GM12864 (cell line): ENCODE results near the gene NBEAL2.

Experiments used
- DNase-seq: peaks from one replicate; pipeline ENCODE4 v3.0.0-alpha.2; 2011; ENCODE audit warnings: low read depth
- H3K4me3 ChIP-seq: 2 replicates; pipeline ENCODE4 v1.5.1; 2011; ENCODE audit warnings: mild to moderate bottlenecking, low read depth, low read length, control low read depth
- TF ChIP-seq, protein P1 (sequence below): IDR thresholded peaks from 2 replicates; pipeline ENCODE4 v1.5.1; 2011; ENCODE audit warnings: low read depth, mild to moderate bottlenecking, moderate library complexity, low read length, control low read depth, inconsistent platforms; ENCODE audit errors: missing control alignments

NBEAL2 gene

DNA sequence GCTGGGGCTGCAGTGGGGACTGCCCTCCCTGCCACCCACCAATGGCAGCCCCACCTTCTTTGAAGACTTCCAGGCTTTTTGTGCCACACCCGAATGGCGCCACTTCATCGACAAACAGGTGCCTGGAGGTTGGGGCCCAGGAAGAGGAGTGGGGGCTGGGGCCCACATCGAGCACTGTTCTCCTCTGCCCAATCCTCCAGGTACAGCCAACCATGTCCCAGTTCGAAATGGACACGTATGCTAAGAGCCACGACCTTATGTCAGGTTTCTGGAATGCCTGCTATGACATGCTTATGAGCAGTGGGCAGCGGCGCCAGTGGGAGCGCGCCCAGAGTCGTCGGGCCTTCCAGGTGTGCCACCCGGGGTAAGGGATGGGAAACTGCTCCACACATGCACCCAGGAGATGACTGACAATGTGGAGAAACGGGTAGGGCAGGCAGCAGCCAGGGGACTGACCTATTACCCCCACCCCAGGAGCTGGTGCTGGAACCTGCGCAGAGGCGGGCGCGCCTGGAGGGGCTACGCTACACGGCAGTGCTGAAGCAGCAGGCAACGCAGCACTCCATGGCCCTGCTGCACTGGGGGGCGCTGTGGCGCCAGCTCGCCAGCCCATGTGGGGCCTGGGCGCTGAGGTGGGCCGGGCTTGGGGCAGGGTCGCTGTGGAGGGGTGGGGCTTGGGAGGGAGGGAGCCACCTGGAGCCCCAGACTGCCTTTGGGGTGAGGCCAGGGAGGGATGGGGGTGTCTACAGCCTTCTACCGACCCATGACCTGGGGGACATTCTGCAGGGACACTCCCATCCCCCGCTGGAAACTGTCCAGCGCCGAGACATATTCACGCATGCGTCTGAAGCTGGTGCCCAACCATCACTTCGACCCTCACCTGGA lies 22.9 kb downstream of the NBEAL2 start:
- H3K4me3 ChIP-seq: no peak overlapping the region
- DNase-seq: no peak
- TF ChIP-seq, protein P1, sequence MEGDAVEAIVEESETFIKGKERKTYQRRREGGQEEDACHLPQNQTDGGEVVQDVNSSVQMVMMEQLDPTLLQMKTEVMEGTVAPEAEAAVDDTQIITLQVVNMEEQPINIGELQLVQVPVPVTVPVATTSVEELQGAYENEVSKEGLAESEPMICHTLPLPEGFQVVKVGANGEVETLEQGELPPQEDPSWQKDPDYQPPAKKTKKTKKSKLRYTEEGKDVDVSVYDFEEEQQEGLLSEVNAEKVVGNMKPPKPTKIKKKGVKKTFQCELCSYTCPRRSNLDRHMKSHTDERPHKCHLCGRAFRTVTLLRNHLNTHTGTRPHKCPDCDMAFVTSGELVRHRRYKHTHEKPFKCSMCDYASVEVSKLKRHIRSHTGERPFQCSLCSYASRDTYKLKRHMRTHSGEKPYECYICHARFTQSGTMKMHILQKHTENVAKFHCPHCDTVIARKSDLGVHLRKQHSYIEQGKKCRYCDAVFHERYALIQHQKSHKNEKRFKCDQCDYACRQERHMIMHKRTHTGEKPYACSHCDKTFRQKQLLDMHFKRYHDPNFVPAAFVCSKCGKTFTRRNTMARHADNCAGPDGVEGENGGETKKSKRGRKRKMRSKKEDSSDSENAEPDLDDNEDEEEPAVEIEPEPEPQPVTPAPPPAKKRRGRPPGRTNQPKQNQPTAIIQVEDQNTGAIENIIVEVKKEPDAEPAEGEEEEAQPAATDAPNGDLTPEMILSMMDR: no peak

GRCh38 chr3:47003056-47003410 lies 23.6 kb downstream of the NBEAL2 start:
- DNase-seq: no peak
- TF ChIP-seq, protein P1: no peak
- H3K4me3 ChIP-seq: no peak overlapping the region

GRCh38 chr3:47003461-47004368 lies 24.2 kb downstream of the NBEAL2 start:
- no peak for DNase-seq
- TF ChIP-seq, protein P1: no peak
- no peak overlapping the region for H3K4me3 ChIP-seq

GRCh38 chr3:47004369-47005211 lies 25.1 kb downstream of the NBEAL2 start:
- H3K4me3 ChIP-seq: no peak overlapping the region
- TF ChIP-seq, protein P1: no peak
- DNase-seq: no peak

- no peak for DNase-seq
- H3K4me3 ChIP-seq: no peak overlapping the region
- TF ChIP-seq, protein P1: no peak
These were observed 26.0 kb downstream of the NBEAL2 start for GRCh38 chr3:47005212-47006144.

GRCh38 chr3:47006145-47006651 lies 26.7 kb downstream of the NBEAL2 start:
- no peak overlapping the region for H3K4me3 ChIP-seq
- TF ChIP-seq, protein P1: no peak
- no peak for DNase-seq
